ENCODE data around the gene ACBD6.

ACBD6 gene

GRCh38 chr1:180542838-180543145, 40.4 kb upstream of the ACBD6 start:
- TF ChIP-seq CTCF (IDR thresholded peaks at IDR 0.05; ENCODE audit: low read depth, low read length, missing control alignments) = no peak
- no peak overlapping the region for H3K4me3 ChIP-seq (ENCODE audit: low read depth, low read length)
- DNase-seq (ENCODE audit: low read depth) = no peak

GRCh38 chr1:180542113-180542837, 39.9 kb upstream of the ACBD6 start:
- DNase-seq (ENCODE audit: low read depth) = no peak
- no peak overlapping the region for H3K4me3 ChIP-seq (ENCODE audit: low read depth, low read length)
- TF ChIP-seq CTCF (IDR thresholded peaks at IDR 0.05; ENCODE audit: low read depth, low read length, missing control alignments) = no peak

- H3K4me3 ChIP-seq (ENCODE audit: low read depth, low read length) = no peak overlapping the region
- DNase-seq (ENCODE audit: low read depth) = no peak
- TF ChIP-seq CTCF (IDR thresholded peaks at IDR 0.05; ENCODE audit: low read depth, low read length, missing control alignments) = no peak
Observed at GRCh38 chr1:180540697-180541594, 38.6 kb upstream of the ACBD6 start.

GRCh38 chr1:180539136-180539535, 36.8 kb upstream of the ACBD6 start:
- no peak for DNase-seq (ENCODE audit: low read depth)
- H3K4me3 ChIP-seq (ENCODE audit: low read depth, low read length) = no peak overlapping the region
- no peak for TF ChIP-seq CTCF (IDR thresholded peaks at IDR 0.05; ENCODE audit: low read depth, low read length, missing control alignments)

GRCh38 chr1:180536821-180537372, 34.5 kb upstream of the ACBD6 start:
- no peak for DNase-seq (ENCODE audit: low read depth)
- TF ChIP-seq CTCF (IDR thresholded peaks at IDR 0.05; ENCODE audit: low read depth, low read length, missing control alignments) = no peak
- H3K4me3 ChIP-seq (ENCODE audit: low read depth, low read length) = no peak overlapping the region

GRCh38 chr1:180535418-180535999, 33.1 kb upstream of the ACBD6 start:
- H3K4me3 ChIP-seq (ENCODE audit: low read depth, low read length) = no peak overlapping the region
- no peak for DNase-seq (ENCODE audit: low read depth)
- no peak for TF ChIP-seq CTCF (IDR thresholded peaks at IDR 0.05; ENCODE audit: low read depth, low read length, missing control alignments)
